IMR-90 (cell line): ENCODE data around the gene NELL1. TPM values are rescaled to one million over a fixed set of nuclear protein-coding genes. Genes with fewer than 3 reads are reported as not detected.

ENCODE experiments used
- ATAC-seq: fragments of 200-7000 bp; cut with Tn5 transposase; 2 replicates; pipeline ENCODE4 v1.9.1; 2020; ENCODE audit warnings: low read depth, mild to moderate bottlenecking, moderate library complexity
- BruUV-seq: library from RNA; stranded (reverse); fragments of 400-500 nt; replicated peaks from 2 replicates; lab custom pipeline; 2021; lab: Mats Ljungman, UMichigan
- CTCF ChIA-PET: fragments of 300-600 bp; formaldehyde crosslinking; extraction: SDS; loops from one replicate; lab custom pipeline; 2021; ENCODE audit warnings: antibody characterized with exemption; lab: Yijun Ruan, JAX
- POLR2A ChIA-PET: fragments of 300-600 bp; sonication (Branson Sonifier 250); formaldehyde crosslinking; loops from one replicate; lab custom pipeline; 2022; ENCODE audit warnings: antibody characterized with exemption; ENCODE audit not compliant: unreplicated experiment; lab: Charles Lee
- DNase-seq: peaks from one replicate; pipeline ENCODE4 v3.0.0; 2013
- H2AFZ ChIP-seq: replicated peaks from 2 replicates; pipeline ENCODE3; 2013; ENCODE audit warnings: low read length, mild to moderate bottlenecking; ENCODE audit not compliant: poor library complexity
- H2AK5ac ChIP-seq: 2 replicates; pipeline ENCODE4 v1.6.1; 2013; ENCODE audit warnings: low read depth, low read length, inconsistent platforms
- H2AK9ac ChIP-seq: replicated peaks from 2 replicates; pipeline ENCODE3; 2013; ENCODE audit warnings: mild to moderate bottlenecking, low read depth, low read length, moderate library complexity; ENCODE audit not compliant: poor library complexity
- H2BK120ac ChIP-seq: 2 replicates; pipeline ENCODE4 v1.6.1; 2013; ENCODE audit warnings: low read depth, low read length, inconsistent platforms
- H2BK15ac ChIP-seq: 3 replicates; pipeline ENCODE4 v1.6.1; 2013; ENCODE audit warnings: low read depth, low read length, inconsistent platforms
- H2BK20ac ChIP-seq: 2 replicates; pipeline ENCODE4 v1.6.1; 2013; ENCODE audit warnings: low read depth, mild to moderate bottlenecking, inconsistent platforms, low read length, moderate library complexity
- H2BK5ac ChIP-seq: 2 replicates; pipeline ENCODE4 v1.6.1; 2013; ENCODE audit warnings: mild to moderate bottlenecking, low read depth, low read length, inconsistent platforms; ENCODE audit not compliant: poor library complexity, severe bottlenecking
- H3K14ac ChIP-seq: replicated peaks from 2 replicates; pipeline ENCODE4 v1.6.1; 2013; ENCODE audit warnings: low read depth, low read length, inconsistent platforms
- H3K18ac ChIP-seq: 2 replicates; pipeline ENCODE4 v1.6.1; 2013; ENCODE audit warnings: low read depth, low read length, control low read depth
- H3K23ac ChIP-seq: 2 replicates; pipeline ENCODE4 v1.6.1; 2013; ENCODE audit warnings: low read depth, low read length, inconsistent platforms
- H3K27ac ChIP-seq: 2 replicates; pipeline ENCODE4 v1.5.1; 2013; ENCODE audit warnings: mild to moderate bottlenecking, control low read depth, low read length; ENCODE audit not compliant: insufficient read depth
- H3K27me3 ChIP-seq: 2 replicates; pipeline ENCODE4 v1.6.1; 2013; ENCODE audit warnings: low read length; ENCODE audit not compliant: control insufficient read depth, insufficient read depth
- H3K36me3 ChIP-seq: 2 replicates; pipeline ENCODE4 v1.6.1; 2013; ENCODE audit warnings: low read length, mixed read lengths; ENCODE audit not compliant: control insufficient read depth, insufficient read depth
- H3K4ac ChIP-seq: 2 replicates; pipeline ENCODE4 v1.6.1; 2013; ENCODE audit warnings: low read depth, low read length, inconsistent platforms
- H3K4me1 ChIP-seq: 2 replicates; pipeline ENCODE4 v1.6.1; 2013; ENCODE audit warnings: low read length, mixed read lengths; ENCODE audit not compliant: control insufficient read depth, insufficient read depth
- H3K4me2 ChIP-seq: 2 replicates; pipeline ENCODE4 v1.6.1; 2013; ENCODE audit warnings: low read depth, mild to moderate bottlenecking, control low read depth, low read length, moderate library complexity
- H3K4me3 ChIP-seq: 2 replicates; pipeline ENCODE4 v1.5.1; 2013; ENCODE audit warnings: low read depth, mild to moderate bottlenecking, control low read depth, low read length, moderate library complexity; ENCODE audit not compliant: insufficient read depth
- H3K56ac ChIP-seq: 2 replicates; pipeline ENCODE4 v1.6.1; 2013; ENCODE audit warnings: low read length, inconsistent platforms; ENCODE audit not compliant: insufficient read depth; ENCODE audit errors: extremely low read depth
- H3K79me1 ChIP-seq, 2 experiments: 2 replicates each; pipeline ENCODE4 v1.6.1; 2013; ENCODE audit warnings: low read length in 2 of 2, inconsistent platforms in 1 of 2, low read depth in 1 of 2
- H3K9ac ChIP-seq: 2 replicates; pipeline ENCODE4 v1.6.1; 2013; ENCODE audit warnings: low read depth, low read length, control low read depth
- H3K9me1 ChIP-seq: 2 replicates; pipeline ENCODE4 v1.6.1; 2013; ENCODE audit warnings: low read length, inconsistent platforms; ENCODE audit not compliant: insufficient read depth
- H3K9me3 ChIP-seq: 2 replicates; pipeline ENCODE4 v1.6.1; 2013; ENCODE audit warnings: low read length; ENCODE audit not compliant: control insufficient read depth, insufficient read depth
- H4K20me1 ChIP-seq: 2 replicates; pipeline ENCODE4 v1.6.1; 2013; ENCODE audit warnings: low read length, inconsistent platforms; ENCODE audit not compliant: insufficient read depth
- H4K5ac ChIP-seq: 2 replicates; pipeline ENCODE4 v1.6.1; 2013; ENCODE audit warnings: mild to moderate bottlenecking, low read depth, low read length, control low read depth
- H4K8ac ChIP-seq, 2 experiments: 2 replicates each; pipeline ENCODE4 v1.6.1; 2013; ENCODE audit warnings: low read depth in 2 of 2, low read length in 2 of 2, control low read depth in 1 of 2, inconsistent platforms in 1 of 2
- H4K91ac ChIP-seq: 2 replicates; pipeline ENCODE4 v1.6.1; 2013; ENCODE audit warnings: low read depth, low read length, inconsistent platforms; ENCODE audit not compliant: insufficient read depth
- BHLHE40 ChIP-seq: fragments of 150-350 bp; IDR thresholded peaks from 2 replicates; pipeline ENCODE4 v1.6.1; 2016; ENCODE audit warnings: mild to moderate bottlenecking, low read depth, low read length
- CEBPB ChIP-seq: IDR thresholded peaks from 2 replicates; pipeline ENCODE4 v1.6.1; 2012; ENCODE audit warnings: low read depth, low read length, improper control_type of control experiment
- CHD1 ChIP-seq: IDR thresholded peaks from 2 replicates; pipeline ENCODE4 v1.6.1; 2012; ENCODE audit warnings: low read depth, low read length, improper control_type of control experiment
- FOS ChIP-seq: fragments of 150-350 bp; IDR thresholded peaks from 2 replicates; pipeline ENCODE4 v1.6.1; 2016; ENCODE audit warnings: low read depth, low read length
- MAFK ChIP-seq: IDR thresholded peaks from 2 replicates; pipeline ENCODE4 v1.6.1; 2012; ENCODE audit warnings: low read depth, low read length, improper control_type of control experiment
- MAZ ChIP-seq: IDR thresholded peaks from 2 replicates; pipeline ENCODE4 v1.6.1; 2012; ENCODE audit warnings: low read depth, mild to moderate bottlenecking, low read length, improper control_type of control experiment, moderate library complexity, borderline replicate concordance
- MXI1 ChIP-seq: IDR thresholded peaks from 2 replicates; pipeline ENCODE4 v1.6.1; 2012; ENCODE audit warnings: low read depth, mild to moderate bottlenecking, low read length, moderate library complexity, borderline replicate concordance
- NFE2L2 ChIP-seq: fragments of 150-350 bp; IDR thresholded peaks from 2 replicates; pipeline ENCODE4 v1.6.1; 2016; ENCODE audit warnings: low read depth, mild to moderate bottlenecking, low read length
- POLR2A ChIP-seq: IDR thresholded peaks from 2 replicates; pipeline ENCODE4 v1.6.1; 2012; ENCODE audit warnings: mild to moderate bottlenecking, low read depth, low read length
- RAD21 ChIP-seq: IDR thresholded peaks from 2 replicates; pipeline ENCODE4 v1.6.1; 2012; ENCODE audit warnings: low read length, improper control_type of control experiment
- RCOR1 ChIP-seq: IDR thresholded peaks from 2 replicates; pipeline ENCODE4 v1.6.1; 2012; ENCODE audit warnings: mild to moderate bottlenecking, low read length, improper control_type of control experiment; ENCODE audit not compliant: insufficient replicate concordance
- RFX5 ChIP-seq: IDR thresholded peaks from 2 replicates; pipeline ENCODE4 v1.8.0; 2012; ENCODE audit warnings: low read depth, mild to moderate bottlenecking, low read length, moderate library complexity
- SMC3 ChIP-seq: fragments of 150-350 bp; IDR thresholded peaks from 2 replicates; pipeline ENCODE4 v1.6.1; 2016; ENCODE audit warnings: low read depth, mild to moderate bottlenecking, antibody characterized with exemption, low read length, moderate library complexity
- WGBS, 2 experiments: methylation state at CpG; one replicate each; pipeline versions ENCODE4 v1.1.5 to v1.1.7; 2013; ENCODE audit warnings: missing lambda C conversion rate in 2 of 2; ENCODE audit not compliant: insufficient read length in 1 of 2; ENCODE audit errors: extremely low coverage in 2 of 2; 5-methylcytosine and 5-hydroxymethylcytosine counted together
- dilution Hi-C: fragments of 300-500 bp; cut with HindIII; formaldehyde crosslinking; loops from one replicate; pipeline ENCODE4 v1.14.3; 2018; ENCODE audit warnings: low sequenced_read_pairs; ENCODE audit not compliant: unreplicated experiment
- in situ Hi-C: fragments of 300-500 bp; cut with MboI; formaldehyde crosslinking; loops from 3 replicates; pipeline ENCODE4 v1.14.3; 2019; ENCODE audit warnings: low sequenced_read_pairs, inconsistent platforms, mixed read lengths
- intact Hi-C: fragments of 100-400 bp; cut with micrococcal nuclease; formaldehyde crosslinking; loops from 2 replicates; pipeline ENCODE4 v1.10.0; 2022
- polyA plus RNA-seq, 3 experiments: library from polyadenylated mRNA; depleted of rRNA; stranded (reverse); fragments of >200 nt; gene quantifications; 2 replicates each; pipeline ENCODE4 v1.2.3, GENCODE V29; 2012; ENCODE audit warnings: low replicate concordance in 1 of 3
- total RNA-seq: library from RNA; depleted of rRNA; stranded (reverse); fragments of >200 nt; gene quantifications from 2 replicates; pipeline ENCODE4 v1.2.3, GENCODE V29; 2012
- TF ChIP-seq, protein P1 (sequence below): fragments of 150-350 bp; IDR thresholded peaks from 2 replicates; pipeline ENCODE4 v1.6.1; 2016; ENCODE audit warnings: low read depth, mild to moderate bottlenecking, low read length, moderate library complexity, borderline replicate concordance
- TF ChIP-seq, protein P2 (sequence below): conservative IDR thresholded peaks from 2 replicates; pipeline ENCODE4 v1.5.1; 2012; ENCODE audit warnings: mild to moderate bottlenecking, low read depth, low read length, improper control_type of control experiment
- TF ChIP-seq, protein P3 (sequence below): fragments of 150-350 bp; IDR thresholded peaks from 2 replicates; pipeline ENCODE4 v1.6.1; 2017; ENCODE audit warnings: mild to moderate bottlenecking, antibody characterized with exemption, low read length, low read depth

Gene NELL1
- total and polyA plus RNA-seq, 2 of the 4 experiments (the other 2 are of a cell fraction), result not detected

DNA sequence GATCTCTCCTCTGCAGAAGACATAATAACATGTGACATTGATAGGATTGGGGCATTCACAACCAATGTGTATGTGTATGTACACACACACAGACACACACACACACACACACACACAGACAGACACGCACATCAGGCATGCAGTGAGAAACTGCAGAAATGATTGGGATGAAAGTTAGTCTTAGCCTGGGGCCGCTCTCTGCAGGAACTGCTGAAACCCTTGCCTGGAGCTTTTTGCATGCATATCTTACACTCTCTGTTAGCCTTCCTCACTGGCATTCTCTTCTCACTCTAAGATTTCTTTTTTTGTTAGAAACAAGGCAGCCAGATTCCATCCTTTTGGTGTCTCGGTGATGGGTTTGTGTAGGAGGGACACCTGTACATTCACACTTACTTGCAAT, 337.9 kb downstream of the NELL1 start:
- no peaks in the 10 kb centered on the region for H3K4me1 ChIP-seq
- H4K5ac ChIP-seq, result no peak overlapping the region
- no peak overlapping the region for H2BK15ac ChIP-seq
- no peak for ATAC-seq
- no peak overlapping the region for H3K14ac ChIP-seq
- no peak overlapping the region for H2AK5ac ChIP-seq
- H3K27me3 ChIP-seq, result no peaks in the 10 kb centered on the region
- whole genome bisulfite sequencing, 2 experiments, result no CpG with 5 or more reads among the region's 3 CpGs
- no peak overlapping the region for H3K4me2 ChIP-seq
- intact Hi-C loops (no loop called here), dilution Hi-C loops (no loop called here), in situ Hi-C loops (no loop called here)
- H3K56ac ChIP-seq, result no peak overlapping the region
- no peak overlapping the region for H3K9ac ChIP-seq
- H3K79me1 ChIP-seq, result no peaks in the 10 kb centered on the region
- no peak overlapping the region for H3K4me3 ChIP-seq
- H2BK20ac ChIP-seq, result no peak overlapping the region
- no peak overlapping the region for H2AFZ ChIP-seq
- H4K20me1 ChIP-seq, result no peaks in the 10 kb centered on the region
- H3K9me1 ChIP-seq, result no peaks in the 10 kb centered on the region
- peaks cover 16% of the 10 kb centered on the region for H3K9me3 ChIP-seq
- H4K8ac ChIP-seq, result no peak overlapping the region
- no peak overlapping the region for H2BK5ac ChIP-seq
- DNase-seq, result no peak
- ChIA-PET POLR2A (no interaction called here), CTCF (interaction anchor here (0.6 kb wide), 1 partner anchor 14 kb away, joined by 3 read pairs; no protein-coding TSS in a partner anchor)
- no peak overlapping the region for H3K4ac ChIP-seq
- H2AK9ac ChIP-seq, result no peak overlapping the region
- H2BK120ac ChIP-seq, result no peak overlapping the region
- TF ChIP-seq SMC3 (no peak), FOS (no peak), RCOR1 (no peak), MXI1 (no peak), BHLHE40 (no peak), MAFK (no peak), MAZ (no peak), RAD21 (no peak), NFE2L2 (no peak), POLR2A (no peak), CEBPB (no peak), RFX5 (no peak), CHD1 (no peak)
- TF ChIP-seq, protein P1, sequence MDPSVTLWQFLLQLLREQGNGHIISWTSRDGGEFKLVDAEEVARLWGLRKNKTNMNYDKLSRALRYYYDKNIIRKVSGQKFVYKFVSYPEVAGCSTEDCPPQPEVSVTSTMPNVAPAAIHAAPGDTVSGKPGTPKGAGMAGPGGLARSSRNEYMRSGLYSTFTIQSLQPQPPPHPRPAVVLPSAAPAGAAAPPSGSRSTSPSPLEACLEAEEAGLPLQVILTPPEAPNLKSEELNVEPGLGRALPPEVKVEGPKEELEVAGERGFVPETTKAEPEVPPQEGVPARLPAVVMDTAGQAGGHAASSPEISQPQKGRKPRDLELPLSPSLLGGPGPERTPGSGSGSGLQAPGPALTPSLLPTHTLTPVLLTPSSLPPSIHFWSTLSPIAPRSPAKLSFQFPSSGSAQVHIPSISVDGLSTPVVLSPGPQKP, result no peak
- TF ChIP-seq, protein P2, sequence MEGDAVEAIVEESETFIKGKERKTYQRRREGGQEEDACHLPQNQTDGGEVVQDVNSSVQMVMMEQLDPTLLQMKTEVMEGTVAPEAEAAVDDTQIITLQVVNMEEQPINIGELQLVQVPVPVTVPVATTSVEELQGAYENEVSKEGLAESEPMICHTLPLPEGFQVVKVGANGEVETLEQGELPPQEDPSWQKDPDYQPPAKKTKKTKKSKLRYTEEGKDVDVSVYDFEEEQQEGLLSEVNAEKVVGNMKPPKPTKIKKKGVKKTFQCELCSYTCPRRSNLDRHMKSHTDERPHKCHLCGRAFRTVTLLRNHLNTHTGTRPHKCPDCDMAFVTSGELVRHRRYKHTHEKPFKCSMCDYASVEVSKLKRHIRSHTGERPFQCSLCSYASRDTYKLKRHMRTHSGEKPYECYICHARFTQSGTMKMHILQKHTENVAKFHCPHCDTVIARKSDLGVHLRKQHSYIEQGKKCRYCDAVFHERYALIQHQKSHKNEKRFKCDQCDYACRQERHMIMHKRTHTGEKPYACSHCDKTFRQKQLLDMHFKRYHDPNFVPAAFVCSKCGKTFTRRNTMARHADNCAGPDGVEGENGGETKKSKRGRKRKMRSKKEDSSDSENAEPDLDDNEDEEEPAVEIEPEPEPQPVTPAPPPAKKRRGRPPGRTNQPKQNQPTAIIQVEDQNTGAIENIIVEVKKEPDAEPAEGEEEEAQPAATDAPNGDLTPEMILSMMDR, result no peak
- TF ChIP-seq, protein P3, sequence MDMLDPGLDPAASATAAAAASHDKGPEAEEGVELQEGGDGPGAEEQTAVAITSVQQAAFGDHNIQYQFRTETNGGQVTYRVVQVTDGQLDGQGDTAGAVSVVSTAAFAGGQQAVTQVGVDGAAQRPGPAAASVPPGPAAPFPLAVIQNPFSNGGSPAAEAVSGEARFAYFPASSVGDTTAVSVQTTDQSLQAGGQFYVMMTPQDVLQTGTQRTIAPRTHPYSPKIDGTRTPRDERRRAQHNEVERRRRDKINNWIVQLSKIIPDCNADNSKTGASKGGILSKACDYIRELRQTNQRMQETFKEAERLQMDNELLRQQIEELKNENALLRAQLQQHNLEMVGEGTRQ, result no peak
- H3K27ac ChIP-seq, result no peak overlapping the region
- no peak overlapping the region for H4K91ac ChIP-seq
- H3K18ac ChIP-seq, result no peak overlapping the region
- H3K36me3 ChIP-seq, result no peaks in the 10 kb centered on the region
- no peak overlapping the region for H3K23ac ChIP-seq
- BruUV-seq, result no TSS peak
